ENCODE measurements around the gene PMEL. TPM values are rescaled to one million over a fixed set of nuclear protein-coding genes. Genes with fewer than 3 reads are reported as not detected.

Gene PMEL
- total RNA-seq, 1 experiment from 2014 or later, result 1.2 TPM

- POLR2A ChIA-PET, result interaction anchor here (0.6 to 2.1 kb wide), 5 partner anchors 16 to 1311 kb away, joined by 3 to 9 read pairs (median 4); partner anchors contain the start of genes ORMDL2 and SARNP
- CTCF ChIA-PET, result interaction anchor here (0.7 to 1.2 kb wide), 2 partner anchors 23 to 112 kb away, joined by 3 to 5 read pairs; no protein-coding TSS in a partner anchor
- DNase-seq (ENCODE audit: low read depth, low spot score), result no peak
- TF ChIP-seq TCF7L2 (IDR thresholded peaks at IDR 0.05; ENCODE audit: low read depth, low read length), result no peak
- no peak for TF ChIP-seq SIN3A (IDR thresholded peaks at IDR 0.05; ENCODE audit: borderline replicate concordance, insufficient read depth, low read depth, low read length)
- TF ChIP-seq, protein P1, sequence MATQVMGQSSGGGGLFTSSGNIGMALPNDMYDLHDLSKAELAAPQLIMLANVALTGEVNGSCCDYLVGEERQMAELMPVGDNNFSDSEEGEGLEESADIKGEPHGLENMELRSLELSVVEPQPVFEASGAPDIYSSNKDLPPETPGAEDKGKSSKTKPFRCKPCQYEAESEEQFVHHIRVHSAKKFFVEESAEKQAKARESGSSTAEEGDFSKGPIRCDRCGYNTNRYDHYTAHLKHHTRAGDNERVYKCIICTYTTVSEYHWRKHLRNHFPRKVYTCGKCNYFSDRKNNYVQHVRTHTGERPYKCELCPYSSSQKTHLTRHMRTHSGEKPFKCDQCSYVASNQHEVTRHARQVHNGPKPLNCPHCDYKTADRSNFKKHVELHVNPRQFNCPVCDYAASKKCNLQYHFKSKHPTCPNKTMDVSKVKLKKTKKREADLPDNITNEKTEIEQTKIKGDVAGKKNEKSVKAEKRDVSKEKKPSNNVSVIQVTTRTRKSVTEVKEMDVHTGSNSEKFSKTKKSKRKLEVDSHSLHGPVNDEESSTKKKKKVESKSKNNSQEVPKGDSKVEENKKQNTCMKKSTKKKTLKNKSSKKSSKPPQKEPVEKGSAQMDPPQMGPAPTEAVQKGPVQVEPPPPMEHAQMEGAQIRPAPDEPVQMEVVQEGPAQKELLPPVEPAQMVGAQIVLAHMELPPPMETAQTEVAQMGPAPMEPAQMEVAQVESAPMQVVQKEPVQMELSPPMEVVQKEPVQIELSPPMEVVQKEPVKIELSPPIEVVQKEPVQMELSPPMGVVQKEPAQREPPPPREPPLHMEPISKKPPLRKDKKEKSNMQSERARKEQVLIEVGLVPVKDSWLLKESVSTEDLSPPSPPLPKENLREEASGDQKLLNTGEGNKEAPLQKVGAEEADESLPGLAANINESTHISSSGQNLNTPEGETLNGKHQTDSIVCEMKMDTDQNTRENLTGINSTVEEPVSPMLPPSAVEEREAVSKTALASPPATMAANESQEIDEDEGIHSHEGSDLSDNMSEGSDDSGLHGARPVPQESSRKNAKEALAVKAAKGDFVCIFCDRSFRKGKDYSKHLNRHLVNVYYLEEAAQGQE (IDR thresholded peaks at IDR 0.05; ENCODE audit: insufficient read depth in 1 of 2, low read depth in 2 of 2, low read length in 1 of 2), result no peak
- TF ChIP-seq, protein P2, sequence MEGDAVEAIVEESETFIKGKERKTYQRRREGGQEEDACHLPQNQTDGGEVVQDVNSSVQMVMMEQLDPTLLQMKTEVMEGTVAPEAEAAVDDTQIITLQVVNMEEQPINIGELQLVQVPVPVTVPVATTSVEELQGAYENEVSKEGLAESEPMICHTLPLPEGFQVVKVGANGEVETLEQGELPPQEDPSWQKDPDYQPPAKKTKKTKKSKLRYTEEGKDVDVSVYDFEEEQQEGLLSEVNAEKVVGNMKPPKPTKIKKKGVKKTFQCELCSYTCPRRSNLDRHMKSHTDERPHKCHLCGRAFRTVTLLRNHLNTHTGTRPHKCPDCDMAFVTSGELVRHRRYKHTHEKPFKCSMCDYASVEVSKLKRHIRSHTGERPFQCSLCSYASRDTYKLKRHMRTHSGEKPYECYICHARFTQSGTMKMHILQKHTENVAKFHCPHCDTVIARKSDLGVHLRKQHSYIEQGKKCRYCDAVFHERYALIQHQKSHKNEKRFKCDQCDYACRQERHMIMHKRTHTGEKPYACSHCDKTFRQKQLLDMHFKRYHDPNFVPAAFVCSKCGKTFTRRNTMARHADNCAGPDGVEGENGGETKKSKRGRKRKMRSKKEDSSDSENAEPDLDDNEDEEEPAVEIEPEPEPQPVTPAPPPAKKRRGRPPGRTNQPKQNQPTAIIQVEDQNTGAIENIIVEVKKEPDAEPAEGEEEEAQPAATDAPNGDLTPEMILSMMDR (IDR thresholded peaks at IDR 0.05), result no peak
- TF ChIP-seq POLR2AphosphoS5 (IDR thresholded peaks at IDR 0.05; ENCODE audit: low read depth, low read length), result no peak
- Histone ChIP-seq H3K36me3 (ENCODE audit: control insufficient read depth, insufficient read depth, low read length) (peaks cover 5% of the 10 kb centered on the region; the same call in 1 of the 2 replicates), H3K27me3 (ENCODE audit: control insufficient read depth, insufficient read depth, low read length) (no peaks in the 10 kb centered on the region), H3K4me3 (ENCODE audit: low read depth in 2 of 2, low read length in 2 of 2) (peak overlapping the region; percentile 70 to 80), H3K9me3 (ENCODE audit: control insufficient read depth, insufficient read depth, low read depth, low read length) (no peaks in the 10 kb centered on the region), H3K27ac (ENCODE audit: low read length) (peak overlapping the region; percentile 95), H3K4me1 (ENCODE audit: control insufficient read depth, insufficient read depth, low read length) (peaks cover 18% of the 10 kb centered on the region)
- intact Hi-C loops (cut with micrococcal nuclease; ENCODE audit: unreplicated experiment), result no loop called here
- peak; percentile 20; the same call in 1 of the 2 replicates for ATAC-seq
- in situ Hi-C loops (cut with HindIII; ENCODE audit: low pct_unique_long_range_greater_than_20kb, low sequenced_read_pairs), result no loop called here
- BruUV-seq (replicated peaks), result TSS peak; percentile 99
Measured at GRCh38 chr12:55972911-55973598, 7.2 kb upstream of the PMEL start.

- TF ChIP-seq, protein P2 (IDR thresholded peaks at IDR 0.05), result no peak
- no peak for TF ChIP-seq TCF7L2 (IDR thresholded peaks at IDR 0.05; ENCODE audit: low read depth, low read length)
- TF ChIP-seq, protein P1 (IDR thresholded peaks at IDR 0.05; ENCODE audit: insufficient read depth in 1 of 2, low read depth in 2 of 2, low read length in 1 of 2), result no peak
- Histone ChIP-seq H3K27ac (ENCODE audit: low read length) (peak overlapping the region; percentile 95), H3K4me3 (ENCODE audit: low read depth in 2 of 2, low read length in 2 of 2) (peak overlapping the region; percentile 70 to 80), H3K27me3 (ENCODE audit: control insufficient read depth, insufficient read depth, low read length) (no peaks in the 10 kb centered on the region), H3K4me1 (ENCODE audit: control insufficient read depth, insufficient read depth, low read length) (peaks cover 24% of the 10 kb centered on the region), H3K9me3 (ENCODE audit: control insufficient read depth, insufficient read depth, low read depth, low read length) (no peaks in the 10 kb centered on the region), H3K36me3 (ENCODE audit: control insufficient read depth, insufficient read depth, low read length) (peaks cover 5% of the 10 kb centered on the region; the same call in 1 of the 2 replicates)
- intact Hi-C loops (cut with micrococcal nuclease; ENCODE audit: unreplicated experiment) (no loop called here), in situ Hi-C loops (cut with HindIII; ENCODE audit: low pct_unique_long_range_greater_than_20kb, low sequenced_read_pairs) (no loop called here)
- POLR2A ChIA-PET, result no interaction called here
- DNase-seq (ENCODE audit: low read depth, low spot score) (no peak), ATAC-seq (no peak)
- CTCF ChIA-PET, result no interaction called here
- no TSS peak for BruUV-seq (replicated peaks)
Measured at GRCh38 chr12:55972456-55972855, 6.6 kb upstream of the PMEL start.
